Lower leg skin (tissue), 3 donors: ENCODE data around the gene CLHC1.

Experiments
- CTCF ChIP-seq, 3 donors: fragments of 450-650 bp; IDR thresholded peaks; one replicate each; pipeline ENCODE4 v1.5.1; 2016; ENCODE audit warnings: antibody characterized with exemption in 3 of 3, mild to moderate bottlenecking in 3 of 3, moderate library complexity in 2 of 3
- POLR2A ChIP-seq, 2 donors: fragments of 450-650 bp; IDR thresholded peaks; one replicate each; pipeline ENCODE4 v1.6.1; 2016 to 2017; ENCODE audit warnings: antibody characterized with exemption in 2 of 2, mild to moderate bottlenecking in 1 of 2, moderate library complexity in 1 of 2

GRCh38 chr2:55160422-55160821, 71.7 kb downstream of the CLHC1 start:
- TF ChIP-seq POLR2A (IDR thresholded peaks at IDR 0.05) (no peak), CTCF (IDR thresholded peaks at IDR 0.05) (no peak)
